NCI-H1105 treated with DMSO at 0.1 percent for 48 hours (cell line): Measurements from ENCODE around the gene SKI.
"Not testable (repeated sequence)": the region's sequence is repeated elsewhere in the genome, so short reads cannot be mapped to it uniquely, and the experiment has no call there.

Source experiments
- DNase-seq: peaks from one replicate; lab custom pipeline; 2025; lab: John Stamatoyannopoulos, UW

The SKI gene

DNA sequence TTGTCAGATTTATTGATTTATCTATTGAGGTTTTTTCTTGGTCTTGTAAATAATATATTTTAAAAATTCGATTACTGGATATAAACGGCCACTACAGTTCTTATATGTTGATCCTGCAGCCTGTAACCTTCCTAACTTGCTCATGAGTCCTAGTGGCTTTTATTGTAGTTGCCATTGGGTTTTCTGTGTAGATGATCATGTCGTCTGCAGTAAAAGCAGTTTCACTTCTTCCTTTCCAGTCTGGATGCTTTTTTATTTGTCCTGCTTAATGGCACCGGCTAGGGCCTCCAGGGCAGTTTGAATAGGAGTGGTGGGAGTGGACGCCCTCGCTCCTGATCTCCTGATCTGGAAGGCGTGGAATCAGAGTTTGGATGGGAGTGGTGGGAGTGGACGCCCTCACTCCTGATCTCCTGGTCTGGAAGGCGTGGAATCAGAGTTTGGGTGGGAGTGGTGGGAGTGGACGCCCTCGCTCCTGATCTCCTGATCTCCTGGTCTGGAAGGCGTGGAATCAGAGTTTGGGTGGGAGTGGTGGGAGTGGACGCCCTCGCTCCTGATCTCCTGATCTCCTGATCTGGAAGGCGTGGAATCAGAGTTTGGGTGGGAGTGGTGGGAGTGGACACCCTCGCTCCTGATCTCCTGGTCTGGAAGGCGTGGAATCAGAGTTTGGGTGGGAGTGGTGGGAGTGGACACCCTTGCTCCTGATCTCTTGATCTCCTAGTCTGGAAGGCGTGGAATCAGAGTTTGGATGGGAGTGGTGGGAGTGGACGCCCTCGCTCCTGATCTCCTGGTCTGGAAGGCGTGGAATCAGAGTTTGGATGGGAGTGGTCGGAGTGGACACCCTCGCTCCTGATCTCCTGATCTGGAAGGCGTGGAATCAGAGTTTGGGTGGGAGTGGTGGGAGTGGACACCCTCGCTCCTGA is 33.6 kb downstream of the SKI start:
- not testable (repeated sequence) for DNase-seq

GRCh38 chr1:2266301-2266975 is 38.3 kb downstream of the SKI start:
- no peak for DNase-seq

- no peak for DNase-seq
Observed at GRCh38 chr1:2267051-2267830, 39.1 kb downstream of the SKI start.

GRCh38 chr1:2267862-2268261 is 39.7 kb downstream of the SKI start:
- no peak for DNase-seq

DNA sequence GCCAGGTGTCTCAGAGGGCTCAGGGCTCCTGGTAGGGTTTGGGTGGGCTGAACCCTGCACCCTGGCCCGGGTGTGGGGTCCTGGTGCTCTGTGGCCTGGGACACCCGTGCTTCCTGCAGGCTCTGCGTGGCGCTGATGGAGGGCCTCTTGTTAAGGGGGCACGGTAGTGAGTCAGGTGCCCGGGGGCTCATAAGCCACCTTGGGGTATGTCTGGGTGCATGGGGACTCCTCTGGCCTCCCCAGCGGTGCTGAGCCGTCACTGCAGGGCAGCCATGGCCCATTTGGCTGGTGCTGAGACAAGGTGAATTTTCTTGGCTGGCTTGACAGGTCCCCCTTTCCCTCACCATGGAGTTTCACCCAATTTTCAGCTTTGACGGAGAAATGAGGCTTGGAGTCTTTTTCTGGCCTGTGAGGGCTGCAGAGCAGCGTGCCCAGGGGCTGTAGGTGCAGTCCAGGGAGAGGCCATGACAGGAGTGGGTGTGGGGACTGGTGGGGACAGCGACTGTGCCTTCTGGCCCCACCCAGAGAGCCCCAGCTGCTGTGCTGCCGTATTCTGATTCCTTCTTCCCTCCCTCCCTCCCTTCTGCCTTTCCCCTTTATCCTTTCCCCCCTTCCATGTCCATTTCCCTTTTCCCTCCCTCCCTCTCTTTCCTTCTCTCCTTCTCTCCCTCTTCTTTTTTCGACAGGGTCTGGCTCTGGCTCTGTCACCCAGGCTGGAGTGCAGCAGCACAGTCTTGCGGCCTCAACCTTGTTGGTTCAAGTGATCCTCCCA is 40.4 kb downstream of the SKI start:
- no peak for DNase-seq

GRCh38 chr1:2269193-2269921 is 41.2 kb downstream of the SKI start:
- no peak for DNase-seq

DNA sequence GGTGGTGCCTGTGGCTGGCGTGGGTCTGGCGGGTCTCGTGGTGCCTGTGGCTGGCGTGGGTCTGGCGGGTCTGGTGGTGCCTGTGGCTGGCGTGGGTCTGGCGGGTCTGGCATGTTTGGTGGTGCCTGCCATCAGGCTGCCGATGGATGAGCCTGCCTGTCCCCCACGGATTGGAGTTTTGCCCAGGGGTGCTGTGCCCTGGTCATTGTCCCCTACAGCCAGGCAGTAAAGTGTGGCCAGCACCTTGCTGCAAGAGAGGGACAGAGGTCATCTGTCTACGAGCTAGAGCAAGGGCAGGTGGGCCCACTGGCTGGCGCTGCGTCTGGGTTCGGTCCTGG is 41.8 kb downstream of the SKI start:
- DNase-seq: no peak

DNA sequence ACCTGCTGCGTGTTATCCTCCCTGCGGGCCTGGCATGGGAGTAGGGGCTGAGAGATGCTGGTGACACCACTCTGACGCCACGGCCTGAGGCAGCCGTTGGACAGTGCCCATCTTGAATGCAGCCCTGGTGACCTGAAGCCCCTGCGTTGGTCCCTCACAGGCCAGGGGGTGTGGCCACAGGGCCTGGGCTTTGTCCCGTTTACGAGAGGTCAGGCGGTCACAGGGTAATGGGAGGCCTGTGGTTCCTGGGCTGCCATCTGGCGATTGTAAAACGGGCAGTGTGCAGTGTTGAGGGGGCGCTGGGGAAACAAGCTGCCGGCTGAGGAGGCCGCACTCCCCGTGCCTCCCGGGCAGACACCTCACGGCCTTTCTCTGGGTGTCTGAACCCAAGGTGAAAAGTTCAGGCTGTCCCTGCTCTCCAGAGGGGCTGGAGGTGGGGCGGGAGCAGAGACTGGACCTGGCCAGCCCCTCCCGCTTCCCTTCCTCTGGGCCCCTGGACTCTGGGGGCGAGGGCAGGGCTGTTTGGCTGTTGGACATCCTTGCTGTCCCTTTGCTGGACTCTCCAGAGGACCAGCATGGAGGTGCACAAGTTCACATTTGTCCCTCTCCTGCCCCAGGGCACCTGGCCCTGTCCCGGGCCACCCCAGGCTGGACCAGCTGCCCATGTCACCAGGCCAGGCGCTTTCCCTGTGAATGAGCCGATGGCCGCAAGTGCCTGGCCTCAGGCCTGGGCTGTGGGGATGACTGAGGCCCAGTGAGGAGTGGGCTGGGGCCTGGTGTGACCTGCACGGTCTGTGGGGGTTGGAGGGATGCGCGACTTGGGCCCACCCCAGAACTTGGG is 42.4 kb downstream of the SKI start:
- DNase-seq: no peak

GRCh38 chr1:2271211-2271721 is 43.1 kb downstream of the SKI start:
- DNase-seq: no peak

DNA sequence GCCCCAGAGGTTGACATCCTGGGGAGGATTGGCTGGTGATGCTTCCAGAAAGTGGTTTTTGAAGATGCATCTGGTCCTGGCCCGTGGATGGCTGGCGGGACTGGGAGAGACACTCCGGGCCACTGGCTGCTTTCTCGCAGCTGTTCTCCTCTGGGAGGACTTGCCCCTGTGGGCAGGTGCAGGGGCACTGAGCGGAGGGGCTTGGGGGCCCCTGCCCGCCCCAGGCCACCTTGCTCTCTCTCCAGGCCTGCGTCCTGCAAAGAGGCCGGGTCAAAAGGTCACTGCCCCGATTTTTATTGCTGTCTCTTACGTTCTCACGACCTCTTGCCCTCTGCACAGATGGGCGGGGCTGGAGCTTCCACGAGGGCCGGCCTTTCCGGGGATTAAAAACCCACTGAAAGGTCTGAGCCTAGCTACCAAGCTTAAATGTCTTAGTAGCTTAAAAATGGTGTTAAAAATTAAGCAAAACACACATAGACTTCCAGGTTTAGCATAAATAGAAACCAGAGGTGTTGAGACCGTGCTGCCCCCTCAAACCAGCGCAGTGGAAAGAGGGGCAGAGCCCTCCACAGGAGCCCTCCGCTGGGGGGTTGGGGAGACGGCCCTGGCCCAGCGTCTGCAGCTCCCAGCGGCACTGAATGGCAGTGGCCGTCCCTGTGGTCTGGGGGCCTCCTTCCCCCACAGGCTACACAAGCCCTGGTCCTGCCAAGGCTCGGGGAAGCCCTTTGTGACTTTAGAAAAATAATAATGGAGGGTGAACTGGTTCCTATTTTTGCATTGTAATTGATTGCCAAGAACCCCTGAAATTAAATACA is 43.9 kb downstream of the SKI start:
- DNase-seq: no peak

DNA sequence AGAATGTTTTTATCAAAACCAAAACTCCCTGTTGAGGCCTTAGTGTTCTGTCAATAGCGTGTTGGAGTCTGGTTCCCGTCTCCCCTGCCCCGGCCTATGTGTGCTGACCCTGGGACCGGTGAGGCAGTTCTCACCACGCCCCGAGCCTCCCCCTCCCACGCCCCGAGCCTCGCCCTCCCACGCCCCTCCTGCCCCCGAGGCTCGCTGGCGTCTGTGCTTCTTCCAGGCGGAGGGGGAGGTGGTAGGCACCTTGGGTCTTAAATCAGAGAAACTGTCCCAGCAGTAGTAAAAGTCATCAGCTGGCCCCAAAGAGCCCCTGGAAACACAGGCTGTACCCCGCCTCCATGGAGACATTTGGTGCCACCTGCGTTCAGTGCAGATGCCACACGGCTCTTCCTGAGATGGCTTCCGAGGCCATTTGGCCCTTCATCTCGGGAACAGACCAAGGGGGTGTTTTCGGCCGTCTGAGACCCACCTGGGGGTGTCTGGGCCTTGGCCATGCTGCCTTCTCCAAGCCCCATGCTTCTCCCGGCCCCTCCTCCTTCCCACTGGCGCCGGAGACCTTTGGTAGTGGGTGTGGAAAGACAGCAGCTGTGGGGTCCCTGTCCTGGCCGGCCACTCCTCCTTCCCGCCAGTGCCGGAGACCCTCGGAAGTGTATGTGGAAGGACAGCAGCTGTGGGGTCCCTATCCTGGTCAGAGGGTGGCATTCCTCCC is 44.7 kb downstream of the SKI start:
- no peak for DNase-seq

DNA sequence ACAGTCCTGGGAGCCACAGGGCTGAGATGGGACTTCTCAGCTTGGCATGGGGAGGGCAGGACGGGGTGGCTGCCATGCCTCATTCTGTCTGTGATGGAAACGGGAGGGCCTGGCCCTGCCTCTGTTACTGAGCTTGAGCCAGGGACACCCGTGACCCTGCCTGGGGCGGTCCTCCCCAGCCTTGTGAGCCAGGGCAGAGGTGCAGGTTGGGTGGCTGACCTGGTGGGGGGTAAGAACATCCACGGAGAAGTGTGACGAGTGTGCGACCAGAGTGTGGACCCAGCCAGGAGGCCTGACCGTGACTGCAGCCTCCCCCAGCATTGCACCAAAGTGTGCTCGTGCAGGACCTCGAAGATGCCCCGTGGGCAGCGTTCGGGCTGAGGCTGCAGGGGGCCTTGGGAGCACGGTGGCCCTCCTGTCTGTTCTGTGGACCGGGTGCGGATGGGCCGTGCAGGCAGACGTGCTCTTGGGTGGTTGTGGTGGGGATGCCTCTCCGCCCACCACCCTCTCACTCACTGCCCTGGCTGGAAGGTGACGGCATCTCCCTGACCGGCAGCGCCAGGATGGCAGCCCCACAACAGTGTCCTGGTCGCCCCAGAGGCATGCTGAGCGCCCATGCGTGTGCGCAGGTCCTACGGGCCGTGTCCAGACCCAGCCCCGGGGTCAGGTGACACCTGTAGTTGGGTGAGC is 45.4 kb downstream of the SKI start:
- no peak for DNase-seq

DNA sequence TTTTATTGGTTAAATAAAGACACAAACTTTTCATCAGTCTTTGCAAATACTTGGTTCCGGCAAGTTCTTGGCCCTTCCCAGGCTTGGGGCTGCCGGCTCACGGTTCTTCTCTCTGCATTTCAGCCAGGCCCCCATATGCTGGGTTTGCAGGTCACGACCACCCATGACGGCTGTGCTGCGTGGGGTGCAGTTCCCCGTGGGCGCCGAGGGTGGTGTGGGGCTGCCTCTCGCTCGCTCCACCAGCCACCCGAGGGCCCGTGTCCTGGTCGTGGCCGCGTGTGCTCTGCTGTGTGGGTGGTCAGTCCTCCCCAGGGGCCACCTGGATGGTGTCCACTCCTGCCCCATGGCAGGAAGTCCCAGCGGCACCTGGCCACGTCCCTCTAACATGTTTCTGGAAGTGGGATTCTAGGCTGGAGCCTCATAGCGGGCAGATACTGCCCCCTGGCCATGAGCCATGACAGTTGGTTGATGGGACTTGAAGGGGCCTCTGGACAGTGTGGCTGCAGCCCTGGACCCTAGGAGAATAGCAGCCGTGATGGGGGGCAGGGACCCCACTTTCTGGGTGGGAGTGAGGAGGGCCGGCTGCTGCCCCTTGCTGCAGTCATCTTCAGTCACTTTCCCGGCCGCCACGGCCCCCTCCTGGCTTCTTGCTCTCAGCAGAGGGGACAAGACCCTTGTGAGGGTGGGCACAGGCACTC is 46.3 kb downstream of the SKI start:
- no peak for DNase-seq

DNA sequence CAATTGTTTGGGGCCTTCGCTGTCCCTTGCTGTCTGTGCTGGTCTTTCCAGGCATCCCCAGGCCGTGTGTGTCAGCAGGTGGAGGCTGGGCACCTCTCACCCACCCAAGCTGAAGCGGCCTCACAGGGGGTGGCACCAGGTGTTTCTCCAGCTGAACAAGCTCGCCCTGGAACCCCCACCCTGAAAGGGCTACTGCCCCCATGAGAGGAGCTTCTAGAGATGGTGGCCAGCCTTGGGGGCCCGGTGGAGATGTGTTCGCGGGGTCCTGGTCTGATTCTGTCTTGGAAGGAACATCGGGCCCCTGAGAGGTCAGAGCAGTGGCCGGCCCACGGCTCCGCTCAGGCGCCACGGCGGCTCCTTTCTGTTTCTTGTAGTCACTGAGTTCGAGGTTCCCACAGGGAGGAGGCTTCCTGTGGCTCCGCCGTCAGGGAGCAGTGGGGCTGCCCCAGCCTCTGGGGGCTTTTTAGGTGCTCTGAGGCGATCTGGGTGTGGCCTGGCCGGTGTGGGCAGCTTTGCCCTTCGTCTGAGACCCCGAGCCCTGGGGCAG is 46.9 kb downstream of the SKI start:
- DNase-seq: no peak

GRCh38 chr1:2275796-2276536 is 47.8 kb downstream of the SKI start:
- no peak for DNase-seq
